ENCODE results near the gene RBMS3. TPM values are rescaled to one million over a fixed set of nuclear protein-coding genes. Genes with fewer than 3 reads are reported as not detected.

Gene RBMS3
- total RNA-seq, 5 donors from 2014 or later (not counting 1 experiment from before 2014, with no cell fraction given), result 0.62 to 2.9 (median 1.4) TPM

- Mint-ChIP-seq H3K36me3 (no peaks in the 10 kb centered on the region), H3K27me3 (no peaks in the 10 kb centered on the region), H3K4me1 (no peaks in the 10 kb centered on the region), H3K4me3 (no peak overlapping the region), H3K9me3 (peaks cover 0 to 7% (median 0%) of the 10 kb centered on the region in 3 donors), H3K27ac (no peak overlapping the region)
- CTCF ChIA-PET, result no interaction called here
- H3K4me1 ChIP-seq (ENCODE audit: control insufficient read depth in 1 of 2, extremely low read depth in 1 of 2, insufficient read depth in 2 of 2, low read length in 2 of 2), result no peaks in the 10 kb centered on the region
- POLR2A ChIA-PET, result no interaction called here
- H3K27ac ChIP-seq (ENCODE audit: low read length), result no peak overlapping the region
- DNase-seq (no peak), ATAC-seq (replicated peaks in 1 of 4) (no peak)
- H3K4me3 ChIP-seq (ENCODE audit: control insufficient read depth in 1 of 2, extremely low read depth in 1 of 2, low read length in 1 of 2), result no peak overlapping the region
- no peaks in the 10 kb centered on the region for H3K9me3 ChIP-seq
- no peaks in the 10 kb centered on the region for H3K36me3 ChIP-seq (ENCODE audit: control insufficient read depth in 2 of 2, extremely low read depth in 1 of 2, insufficient read depth in 1 of 2, low read length in 1 of 2)
- no peaks in the 10 kb centered on the region for H3K27me3 ChIP-seq (replicated peaks in 1 of 2; ENCODE audit: control insufficient read depth in 2 of 2, extremely low read depth in 1 of 2, insufficient read depth in 2 of 2, low read length in 1 of 2)
- no CpG with 5 or more reads among the region's 2 CpGs for WGBS (ENCODE audit: insufficient coverage)
Observed at GRCh38 chr3:29484633-29485032, 203.8 kb downstream of the RBMS3 start.

- ChIA-PET POLR2A (no interaction called here), CTCF (no interaction called here)
- Mint-ChIP-seq H3K9me3 (peaks cover 0 to 12% (median 0%) of the 10 kb centered on the region in 3 donors), H3K4me1 (no peaks in the 10 kb centered on the region), H3K4me3 (no peak overlapping the region), H3K36me3 (no peaks in the 10 kb centered on the region), H3K27me3 (no peaks in the 10 kb centered on the region), H3K27ac (no peak overlapping the region)
- ATAC-seq (replicated peaks in 1 of 4), result no peak
- Histone ChIP-seq H3K9me3 (no peaks in the 10 kb centered on the region), H3K4me3 (ENCODE audit: control insufficient read depth in 1 of 2, extremely low read depth in 1 of 2, low read length in 1 of 2) (no peak overlapping the region), H3K27ac (ENCODE audit: low read length) (no peak overlapping the region), H3K4me1 (ENCODE audit: control insufficient read depth in 1 of 2, extremely low read depth in 1 of 2, insufficient read depth in 2 of 2, low read length in 2 of 2) (no peaks in the 10 kb centered on the region), H3K27me3 (replicated peaks in 1 of 2; ENCODE audit: control insufficient read depth in 2 of 2, extremely low read depth in 1 of 2, insufficient read depth in 2 of 2, low read length in 1 of 2) (no peaks in the 10 kb centered on the region), H3K36me3 (ENCODE audit: control insufficient read depth in 2 of 2, extremely low read depth in 1 of 2, insufficient read depth in 1 of 2, low read length in 1 of 2) (no peaks in the 10 kb centered on the region)
- no peak for DNase-seq
- WGBS (ENCODE audit: insufficient coverage), result 76% methylated on average over 2 of the region's 5 CpGs
Observed at GRCh38 chr3:29486096-29486495, 205.2 kb downstream of the RBMS3 start.

- peaks cover 0 to 12% (median 0%) of the 10 kb centered on the region in 3 donors for H3K9me3 Mint-ChIP-seq
- H3K4me1 Mint-ChIP-seq, result no peaks in the 10 kb centered on the region
- ATAC-seq (replicated peaks in 1 of 4) (no peak), DNase-seq (no peak)
- ChIA-PET CTCF (no interaction called here), POLR2A (no interaction called here)
- no peaks in the 10 kb centered on the region for H3K36me3 Mint-ChIP-seq
- no peaks in the 10 kb centered on the region for H3K27me3 Mint-ChIP-seq
- 100% methylated on average over 1 of the region's 2 CpGs for WGBS (ENCODE audit: insufficient coverage)
- H3K4me3 Mint-ChIP-seq, result no peak overlapping the region
- Histone ChIP-seq H3K4me3 (ENCODE audit: control insufficient read depth in 1 of 2, extremely low read depth in 1 of 2, low read length in 1 of 2) (no peak overlapping the region), H3K27me3 (replicated peaks in 1 of 2; ENCODE audit: control insufficient read depth in 2 of 2, extremely low read depth in 1 of 2, insufficient read depth in 2 of 2, low read length in 1 of 2) (no peaks in the 10 kb centered on the region), H3K9me3 (no peaks in the 10 kb centered on the region), H3K4me1 (ENCODE audit: control insufficient read depth in 1 of 2, extremely low read depth in 1 of 2, insufficient read depth in 2 of 2, low read length in 2 of 2) (no peaks in the 10 kb centered on the region), H3K36me3 (ENCODE audit: control insufficient read depth in 2 of 2, extremely low read depth in 1 of 2, insufficient read depth in 1 of 2, low read length in 1 of 2) (no peaks in the 10 kb centered on the region), H3K27ac (ENCODE audit: low read length) (no peak overlapping the region)
- H3K27ac Mint-ChIP-seq, result no peak overlapping the region
Observed at GRCh38 chr3:29486917-29487316, 206.0 kb downstream of the RBMS3 start.

GRCh38 chr3:29488922-29489321 lies 208.1 kb downstream of the RBMS3 start:
- Histone ChIP-seq H3K27me3 (replicated peaks in 1 of 2; ENCODE audit: control insufficient read depth in 2 of 2, extremely low read depth in 1 of 2, insufficient read depth in 2 of 2, low read length in 1 of 2) (no peaks in the 10 kb centered on the region), H3K9me3 (no peaks in the 10 kb centered on the region), H3K4me3 (ENCODE audit: control insufficient read depth in 1 of 2, extremely low read depth in 1 of 2, low read length in 1 of 2) (no peak overlapping the region), H3K27ac (ENCODE audit: low read length) (no peak overlapping the region), H3K36me3 (ENCODE audit: control insufficient read depth in 2 of 2, extremely low read depth in 1 of 2, insufficient read depth in 1 of 2, low read length in 1 of 2) (no peaks in the 10 kb centered on the region), H3K4me1 (ENCODE audit: control insufficient read depth in 1 of 2, extremely low read depth in 1 of 2, insufficient read depth in 2 of 2, low read length in 2 of 2) (no peaks in the 10 kb centered on the region)
- DNase-seq (no peak), ATAC-seq (replicated peaks in 1 of 4) (no peak)
- Mint-ChIP-seq H3K9me3 (peaks cover 0 to 16% (median 0%) of the 10 kb centered on the region in 3 donors), H3K27me3 (no peaks in the 10 kb centered on the region), H3K4me3 (no peak overlapping the region), H3K4me1 (no peaks in the 10 kb centered on the region), H3K27ac (no peak overlapping the region), H3K36me3 (no peaks in the 10 kb centered on the region)
- ChIA-PET CTCF (interaction anchor here in 1 of 2 donors (0.6 kb wide), 1 partner anchor 704 kb away, joined by 3 read pairs; no protein-coding TSS in a partner anchor), POLR2A (no interaction called here)
- WGBS (ENCODE audit: insufficient coverage), result no CpG with 5 or more reads among the region's 1 CpG

- Histone ChIP-seq H3K9me3 (no peaks in the 10 kb centered on the region), H3K27me3 (replicated peaks in 1 of 2; ENCODE audit: control insufficient read depth in 2 of 2, extremely low read depth in 1 of 2, insufficient read depth in 2 of 2, low read length in 1 of 2) (no peaks in the 10 kb centered on the region), H3K4me1 (ENCODE audit: control insufficient read depth in 1 of 2, extremely low read depth in 1 of 2, insufficient read depth in 2 of 2, low read length in 2 of 2) (no peaks in the 10 kb centered on the region), H3K27ac (ENCODE audit: low read length) (no peak overlapping the region), H3K4me3 (ENCODE audit: control insufficient read depth in 1 of 2, extremely low read depth in 1 of 2, low read length in 1 of 2) (no peak overlapping the region), H3K36me3 (ENCODE audit: control insufficient read depth in 2 of 2, extremely low read depth in 1 of 2, insufficient read depth in 1 of 2, low read length in 1 of 2) (no peaks in the 10 kb centered on the region)
- Mint-ChIP-seq H3K36me3 (no peaks in the 10 kb centered on the region), H3K4me3 (no peak overlapping the region), H3K4me1 (peaks cover 0 to 5% (median 0%) of the 10 kb centered on the region in 3 donors), H3K27ac (no peak overlapping the region), H3K9me3 (peaks cover 0 to 16% (median 6%) of the 10 kb centered on the region in 3 donors), H3K27me3 (no peaks in the 10 kb centered on the region)
- WGBS (ENCODE audit: insufficient coverage), result 80% methylated on average over 1 of the region's 3 CpGs
- ChIA-PET CTCF (no interaction called here), POLR2A (no interaction called here)
- DNase-seq (no peak), ATAC-seq (replicated peaks in 1 of 4) (no peak)
Observed at GRCh38 chr3:29493109-29493508, 212.2 kb downstream of the RBMS3 start.

- Histone ChIP-seq H3K9me3 (no peaks in the 10 kb centered on the region), H3K36me3 (ENCODE audit: control insufficient read depth in 2 of 2, extremely low read depth in 1 of 2, insufficient read depth in 1 of 2, low read length in 1 of 2) (no peaks in the 10 kb centered on the region), H3K4me1 (ENCODE audit: control insufficient read depth in 1 of 2, extremely low read depth in 1 of 2, insufficient read depth in 2 of 2, low read length in 2 of 2) (no peaks in the 10 kb centered on the region), H3K27me3 (replicated peaks in 1 of 2; ENCODE audit: control insufficient read depth in 2 of 2, extremely low read depth in 1 of 2, insufficient read depth in 2 of 2, low read length in 1 of 2) (no peaks in the 10 kb centered on the region), H3K4me3 (ENCODE audit: control insufficient read depth in 1 of 2, extremely low read depth in 1 of 2, low read length in 1 of 2) (no peak overlapping the region), H3K27ac (ENCODE audit: low read length) (no peak overlapping the region)
- no peaks in the 10 kb centered on the region for H3K36me3 Mint-ChIP-seq
- CTCF ChIA-PET, result no interaction called here
- H3K9me3 Mint-ChIP-seq, result peaks cover 0 to 9% (median 6%) of the 10 kb centered on the region in 3 donors
- H3K4me3 Mint-ChIP-seq, result no peak overlapping the region
- POLR2A ChIA-PET, result interaction anchor here in 1 of 2 donors (0.6 kb wide), 1 partner anchor 38 kb away, joined by 3 read pairs; no protein-coding TSS in a partner anchor
- H3K27ac Mint-ChIP-seq, result no peak overlapping the region
- H3K4me1 Mint-ChIP-seq, result peaks cover 0 to 5% (median 0%) of the 10 kb centered on the region in 3 donors
- DNase-seq, result no peak
- H3K27me3 Mint-ChIP-seq, result no peaks in the 10 kb centered on the region
- WGBS (ENCODE audit: insufficient coverage), result no CpG with 5 or more reads among the region's 6 CpGs
- ATAC-seq (replicated peaks in 1 of 4), result no peak
Observed at GRCh38 chr3:29494305-29495036, 213.6 kb downstream of the RBMS3 start.

Measured in T-cell (primary cell).